ENCODE results near the gene TUBB4A. TPM values are rescaled to one million over a fixed set of nuclear protein-coding genes. Genes with fewer than 3 reads are reported as not detected.

Gene TUBB4A
- total RNA-seq, 2 donors from 2014 or later, result 0.44 to 1.4 TPM

- H3K4me1 ChIP-seq, result no peaks in the 10 kb centered on the region
- no peaks in the 10 kb centered on the region for H3K9me3 ChIP-seq
- no peak overlapping the region for H3K27ac ChIP-seq
- no peak overlapping the region for H3K4me3 ChIP-seq
- DNase-seq, result no peak
- no peak overlapping the region for H3K9ac ChIP-seq (ENCODE audit: low read depth in 2 of 2, low read length in 2 of 2)
- H3K27me3 ChIP-seq, result no peaks in the 10 kb centered on the region
- intact Hi-C loops (cut with DNase I), result no loop called here
- TF ChIP-seq CTCF (IDR thresholded peaks at IDR 0.05), result no peak
- H3K36me3 ChIP-seq, result no peaks in the 10 kb centered on the region
These were observed 17.3 kb downstream of the TUBB4A start for GRCh38 chr19:6484831-6485230.

DNA sequence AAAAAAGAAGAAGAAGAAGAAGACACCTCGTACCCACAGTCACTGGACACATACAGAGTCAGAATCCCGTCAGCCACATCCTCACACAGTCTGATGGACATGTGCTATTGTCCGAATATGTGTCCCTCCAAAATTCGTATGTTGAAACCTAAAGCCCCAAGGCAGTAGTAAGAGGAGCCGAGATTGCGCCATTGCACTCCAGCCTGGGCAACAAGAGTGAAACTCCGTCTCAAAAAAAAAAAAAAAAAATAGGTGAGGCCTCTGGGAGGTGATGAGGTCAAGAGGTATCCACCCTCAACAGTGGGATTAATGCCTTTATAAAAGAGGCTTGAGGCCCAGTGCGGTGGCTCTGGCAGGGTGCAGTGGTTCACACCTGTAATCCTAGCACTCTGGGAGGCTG, 17.9 kb downstream of the TUBB4A start:
- Histone ChIP-seq H3K9me3 (no peaks in the 10 kb centered on the region), H3K9ac (ENCODE audit: low read depth in 2 of 2, low read length in 2 of 2) (no peak overlapping the region), H3K27ac (no peak overlapping the region), H3K27me3 (no peaks in the 10 kb centered on the region), H3K4me1 (no peaks in the 10 kb centered on the region), H3K36me3 (no peaks in the 10 kb centered on the region), H3K4me3 (no peak overlapping the region)
- no peak for TF ChIP-seq CTCF (IDR thresholded peaks at IDR 0.05)
- intact Hi-C loops (cut with DNase I), result no loop called here
- DNase-seq, result no peak

- Histone ChIP-seq H3K27me3 (no peaks in the 10 kb centered on the region), H3K4me1 (no peaks in the 10 kb centered on the region), H3K4me3 (no peak overlapping the region), H3K9me3 (no peaks in the 10 kb centered on the region), H3K36me3 (no peaks in the 10 kb centered on the region), H3K9ac (ENCODE audit: low read depth in 2 of 2, low read length in 2 of 2) (no peak overlapping the region), H3K27ac (no peak overlapping the region)
- no peak for DNase-seq
- no peak for TF ChIP-seq CTCF (IDR thresholded peaks at IDR 0.05)
- intact Hi-C loops (cut with DNase I), result no loop called here
These were observed 18.9 kb downstream of the TUBB4A start for GRCh38 chr19:6483235-6483634.

DNA sequence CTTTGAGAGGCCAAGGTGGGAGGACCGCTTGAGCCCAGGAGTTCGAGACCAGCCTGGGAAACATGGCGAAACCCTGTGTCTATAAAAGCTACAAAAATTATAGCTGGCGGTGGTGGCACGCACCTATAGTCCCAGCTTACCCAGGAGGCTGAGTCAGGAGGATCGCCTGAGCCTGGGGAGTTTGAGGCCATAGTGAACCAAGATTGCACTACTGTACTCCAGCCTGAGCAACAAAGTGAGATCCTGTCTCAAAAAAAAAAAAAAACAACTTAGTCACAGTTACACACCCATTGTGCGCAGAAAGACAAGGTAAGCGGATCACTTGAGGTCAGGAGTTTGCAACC, 19.8 kb downstream of the TUBB4A start:
- TF ChIP-seq CTCF (IDR thresholded peaks at IDR 0.05), result no peak
- no peaks in the 10 kb centered on the region for H3K27me3 ChIP-seq
- no peak overlapping the region for H3K9ac ChIP-seq (ENCODE audit: low read depth in 2 of 2, low read length in 2 of 2)
- intact Hi-C loops (cut with DNase I), result no loop called here
- H3K4me3 ChIP-seq, result peak overlapping the region; percentile 27
- no peaks in the 10 kb centered on the region for H3K4me1 ChIP-seq
- no peak overlapping the region for H3K27ac ChIP-seq
- no peak for DNase-seq
- no peaks in the 10 kb centered on the region for H3K9me3 ChIP-seq
- no peaks in the 10 kb centered on the region for H3K36me3 ChIP-seq

GRCh38 chr19:6481541-6482342, 20.4 kb downstream of the TUBB4A start, which contains the start of gene DENND1C:
TSS of gene DENND1C (minus strand) at chr19:6481787. CDS start at chr19:6481695, 92 bp downstream.
- H3K4me3 ChIP-seq, result peak within 1 kb of the TSS; percentile 27
- no peak for DNase-seq
- H3K9me3 ChIP-seq, result no peaks in the 10 kb centered on the region
- H3K36me3 ChIP-seq, result no peaks in the 10 kb centered on the region
- H3K27ac ChIP-seq, result peak within 1 kb of the TSS; percentile 24
- peak; percentile 13 for TF ChIP-seq CTCF (IDR thresholded peaks at IDR 0.05)
- no peaks in the 10 kb centered on the region for H3K27me3 ChIP-seq
- H3K9ac ChIP-seq (ENCODE audit: low read depth in 2 of 2, low read length in 2 of 2), result peak within 1 kb of the TSS; percentile 38 to 65
- intact Hi-C loops (cut with DNase I), result no loop called here
- H3K4me1 ChIP-seq, result no peaks in the 10 kb centered on the region
